DND-41 (cell line): ENCODE measurements around the gene NPTXR.

Source experiments
- CTCF ChIP-seq: IDR thresholded peaks from 2 replicates; pipeline ENCODE4 v1.5.1; 2012; ENCODE audit warnings: borderline replicate concordance, low read length, moderate library complexity, mild to moderate bottlenecking; ENCODE audit not compliant: poor library complexity, severe bottlenecking; ENCODE audit errors: extremely low read depth
- EZH2 ChIP-seq: IDR thresholded peaks from 3 replicates; pipeline ENCODE4 v1.6.1; 2012; ENCODE audit warnings: borderline replicate concordance, low read depth, mild to moderate bottlenecking, moderate library complexity, low read length, inconsistent platforms; ENCODE audit not compliant: severe bottlenecking

GRCh38 chr22:38820020-38820419, 23.8 kb downstream of the NPTXR start:
- TF ChIP-seq CTCF (no peak), EZH2 (no peak)
